ENCODE data around the gene TMEM203.
A peak's percentile ranks its signal among the peaks of the same experiment; 100 is the strongest.

TMEM203 gene

GRCh38 chr9:137201205-137201868 lies 4.1 kb downstream of the TMEM203 start:
- no peak for DNase-seq (ENCODE audit: low read depth)
- H3K4me3 ChIP-seq (ENCODE audit: control insufficient read depth, low read depth, low read length): peak overlapping the region; percentile 63
- no peak for TF ChIP-seq CTCF (conservative IDR thresholded peaks at IDR 0.05; ENCODE audit: control insufficient read depth, insufficient read depth, low read depth, low read length)

- peak within 1 kb of the TSS; percentile 63 for H3K4me3 ChIP-seq (ENCODE audit: control insufficient read depth, low read depth, low read length)
- peak; percentile 99 for DNase-seq (ENCODE audit: low read depth)
- TF ChIP-seq CTCF (conservative IDR thresholded peaks at IDR 0.05; ENCODE audit: control insufficient read depth, insufficient read depth, low read depth, low read length): no peak
These were observed 4.9 kb downstream of the TMEM203 start, which contains the start of gene TPRN for GRCh38 chr9:137200311-137201204. Gene TPRN, minus strand, starts transcription at chr9:137200741. Its CDS starts 30 bp downstream, at chr9:137200711.

GRCh38 chr9:137199411-137200121 lies 5.9 kb downstream of the TMEM203 start:
- DNase-seq (ENCODE audit: low read depth): no peak
- TF ChIP-seq CTCF (conservative IDR thresholded peaks at IDR 0.05; ENCODE audit: control insufficient read depth, insufficient read depth, low read depth, low read length): no peak
- peak overlapping the region; percentile 42 for H3K4me3 ChIP-seq (ENCODE audit: control insufficient read depth, low read depth, low read length)

- no peak for TF ChIP-seq CTCF (conservative IDR thresholded peaks at IDR 0.05; ENCODE audit: control insufficient read depth, insufficient read depth, low read depth, low read length)
- DNase-seq (ENCODE audit: low read depth): no peak
- H3K4me3 ChIP-seq (ENCODE audit: control insufficient read depth, low read depth, low read length): peak overlapping the region; percentile 42
These were observed 6.6 kb downstream of the TMEM203 start for GRCh38 chr9:137198902-137199283.

GRCh38 chr9:137198051-137198901 lies 7.2 kb downstream of the TMEM203 start:
- TF ChIP-seq CTCF (conservative IDR thresholded peaks at IDR 0.05; ENCODE audit: control insufficient read depth, insufficient read depth, low read depth, low read length): no peak
- no peak overlapping the region for H3K4me3 ChIP-seq (ENCODE audit: control insufficient read depth, low read depth, low read length)
- DNase-seq (ENCODE audit: low read depth): no peak

Data from fibroblast of mammary gland (primary cell).